IMR-90 (cell line): Measurements from ENCODE around the gene ZNF841. TPM values are rescaled to one million over a fixed set of nuclear protein-coding genes. Genes with fewer than 3 reads are reported as not detected.

Experiments
- ATAC-seq: fragments of 200-7000 bp; cut with Tn5 transposase; 2 replicates; pipeline ENCODE4 v1.9.1; 2020; ENCODE audit warnings: low read depth, mild to moderate bottlenecking, moderate library complexity
- BruUV-seq: library from RNA; stranded (reverse); fragments of 400-500 nt; replicated peaks from 2 replicates; lab custom pipeline; 2021; lab: Mats Ljungman, UMichigan
- CTCF ChIA-PET: fragments of 300-600 bp; formaldehyde crosslinking; extraction: SDS; loops from one replicate; lab custom pipeline; 2021; ENCODE audit warnings: antibody characterized with exemption; lab: Yijun Ruan, JAX
- POLR2A ChIA-PET: fragments of 300-600 bp; sonication (Branson Sonifier 250); formaldehyde crosslinking; loops from one replicate; lab custom pipeline; 2022; ENCODE audit warnings: antibody characterized with exemption; ENCODE audit not compliant: unreplicated experiment; lab: Charles Lee
- DNase-seq: peaks from one replicate; pipeline ENCODE4 v3.0.0; 2013
- H2AFZ ChIP-seq: replicated peaks from 2 replicates; pipeline ENCODE3; 2013; ENCODE audit warnings: low read length, mild to moderate bottlenecking; ENCODE audit not compliant: poor library complexity
- H2AK5ac ChIP-seq: 2 replicates; pipeline ENCODE4 v1.6.1; 2013; ENCODE audit warnings: low read depth, low read length, inconsistent platforms
- H2AK9ac ChIP-seq: replicated peaks from 2 replicates; pipeline ENCODE3; 2013; ENCODE audit warnings: mild to moderate bottlenecking, low read depth, low read length, moderate library complexity; ENCODE audit not compliant: poor library complexity
- H2BK120ac ChIP-seq: 2 replicates; pipeline ENCODE4 v1.6.1; 2013; ENCODE audit warnings: low read depth, low read length, inconsistent platforms
- H2BK15ac ChIP-seq: 3 replicates; pipeline ENCODE4 v1.6.1; 2013; ENCODE audit warnings: low read depth, low read length, inconsistent platforms
- H2BK20ac ChIP-seq: 2 replicates; pipeline ENCODE4 v1.6.1; 2013; ENCODE audit warnings: low read depth, mild to moderate bottlenecking, inconsistent platforms, low read length, moderate library complexity
- H2BK5ac ChIP-seq: 2 replicates; pipeline ENCODE4 v1.6.1; 2013; ENCODE audit warnings: mild to moderate bottlenecking, low read depth, low read length, inconsistent platforms; ENCODE audit not compliant: poor library complexity, severe bottlenecking
- H3K14ac ChIP-seq: replicated peaks from 2 replicates; pipeline ENCODE4 v1.6.1; 2013; ENCODE audit warnings: low read depth, low read length, inconsistent platforms
- H3K18ac ChIP-seq: 2 replicates; pipeline ENCODE4 v1.6.1; 2013; ENCODE audit warnings: low read depth, low read length, control low read depth
- H3K23ac ChIP-seq: 2 replicates; pipeline ENCODE4 v1.6.1; 2013; ENCODE audit warnings: low read depth, low read length, inconsistent platforms
- H3K27ac ChIP-seq: 2 replicates; pipeline ENCODE4 v1.5.1; 2013; ENCODE audit warnings: mild to moderate bottlenecking, control low read depth, low read length; ENCODE audit not compliant: insufficient read depth
- H3K27me3 ChIP-seq: 2 replicates; pipeline ENCODE4 v1.6.1; 2013; ENCODE audit warnings: low read length; ENCODE audit not compliant: control insufficient read depth, insufficient read depth
- H3K36me3 ChIP-seq: 2 replicates; pipeline ENCODE4 v1.6.1; 2013; ENCODE audit warnings: low read length, mixed read lengths; ENCODE audit not compliant: control insufficient read depth, insufficient read depth
- H3K4ac ChIP-seq: 2 replicates; pipeline ENCODE4 v1.6.1; 2013; ENCODE audit warnings: low read depth, low read length, inconsistent platforms
- H3K4me1 ChIP-seq: 2 replicates; pipeline ENCODE4 v1.6.1; 2013; ENCODE audit warnings: low read length, mixed read lengths; ENCODE audit not compliant: control insufficient read depth, insufficient read depth
- H3K4me2 ChIP-seq: 2 replicates; pipeline ENCODE4 v1.6.1; 2013; ENCODE audit warnings: low read depth, mild to moderate bottlenecking, control low read depth, low read length, moderate library complexity
- H3K4me3 ChIP-seq: 2 replicates; pipeline ENCODE4 v1.5.1; 2013; ENCODE audit warnings: low read depth, mild to moderate bottlenecking, control low read depth, low read length, moderate library complexity; ENCODE audit not compliant: insufficient read depth
- H3K56ac ChIP-seq: 2 replicates; pipeline ENCODE4 v1.6.1; 2013; ENCODE audit warnings: low read length, inconsistent platforms; ENCODE audit not compliant: insufficient read depth; ENCODE audit errors: extremely low read depth
- H3K79me1 ChIP-seq, 2 experiments: 2 replicates each; pipeline ENCODE4 v1.6.1; 2013; ENCODE audit warnings: low read length in 2 of 2, inconsistent platforms in 1 of 2, low read depth in 1 of 2
- H3K9ac ChIP-seq: 2 replicates; pipeline ENCODE4 v1.6.1; 2013; ENCODE audit warnings: low read depth, low read length, control low read depth
- H3K9me1 ChIP-seq: 2 replicates; pipeline ENCODE4 v1.6.1; 2013; ENCODE audit warnings: low read length, inconsistent platforms; ENCODE audit not compliant: insufficient read depth
- H3K9me3 ChIP-seq: 2 replicates; pipeline ENCODE4 v1.6.1; 2013; ENCODE audit warnings: low read length; ENCODE audit not compliant: control insufficient read depth, insufficient read depth
- H4K20me1 ChIP-seq: 2 replicates; pipeline ENCODE4 v1.6.1; 2013; ENCODE audit warnings: low read length, inconsistent platforms; ENCODE audit not compliant: insufficient read depth
- H4K5ac ChIP-seq: 2 replicates; pipeline ENCODE4 v1.6.1; 2013; ENCODE audit warnings: mild to moderate bottlenecking, low read depth, low read length, control low read depth
- H4K8ac ChIP-seq, 2 experiments: 2 replicates each; pipeline ENCODE4 v1.6.1; 2013; ENCODE audit warnings: low read depth in 2 of 2, low read length in 2 of 2, control low read depth in 1 of 2, inconsistent platforms in 1 of 2
- H4K91ac ChIP-seq: 2 replicates; pipeline ENCODE4 v1.6.1; 2013; ENCODE audit warnings: low read depth, low read length, inconsistent platforms; ENCODE audit not compliant: insufficient read depth
- BHLHE40 ChIP-seq: fragments of 150-350 bp; IDR thresholded peaks from 2 replicates; pipeline ENCODE4 v1.6.1; 2016; ENCODE audit warnings: mild to moderate bottlenecking, low read depth, low read length
- CHD1 ChIP-seq: IDR thresholded peaks from 2 replicates; pipeline ENCODE4 v1.6.1; 2012; ENCODE audit warnings: low read depth, low read length, improper control_type of control experiment
- FOS ChIP-seq: fragments of 150-350 bp; IDR thresholded peaks from 2 replicates; pipeline ENCODE4 v1.6.1; 2016; ENCODE audit warnings: low read depth, low read length
- MAFK ChIP-seq: IDR thresholded peaks from 2 replicates; pipeline ENCODE4 v1.6.1; 2012; ENCODE audit warnings: low read depth, low read length, improper control_type of control experiment
- MAZ ChIP-seq: IDR thresholded peaks from 2 replicates; pipeline ENCODE4 v1.6.1; 2012; ENCODE audit warnings: low read depth, mild to moderate bottlenecking, low read length, improper control_type of control experiment, moderate library complexity, borderline replicate concordance
- MXI1 ChIP-seq: IDR thresholded peaks from 2 replicates; pipeline ENCODE4 v1.6.1; 2012; ENCODE audit warnings: low read depth, mild to moderate bottlenecking, low read length, moderate library complexity, borderline replicate concordance
- NFE2L2 ChIP-seq: fragments of 150-350 bp; IDR thresholded peaks from 2 replicates; pipeline ENCODE4 v1.6.1; 2016; ENCODE audit warnings: low read depth, mild to moderate bottlenecking, low read length
- RAD21 ChIP-seq: IDR thresholded peaks from 2 replicates; pipeline ENCODE4 v1.6.1; 2012; ENCODE audit warnings: low read length, improper control_type of control experiment
- RFX5 ChIP-seq: IDR thresholded peaks from 2 replicates; pipeline ENCODE4 v1.8.0; 2012; ENCODE audit warnings: low read depth, mild to moderate bottlenecking, low read length, moderate library complexity
- SMC3 ChIP-seq: fragments of 150-350 bp; IDR thresholded peaks from 2 replicates; pipeline ENCODE4 v1.6.1; 2016; ENCODE audit warnings: low read depth, mild to moderate bottlenecking, antibody characterized with exemption, low read length, moderate library complexity
- WGBS, 2 experiments: methylation state at CpG; one replicate each; pipeline versions ENCODE4 v1.1.5 to v1.1.7; 2013; ENCODE audit warnings: missing lambda C conversion rate in 2 of 2; ENCODE audit not compliant: insufficient read length in 1 of 2; ENCODE audit errors: extremely low coverage in 2 of 2; 5-methylcytosine and 5-hydroxymethylcytosine counted together
- dilution Hi-C: fragments of 300-500 bp; cut with HindIII; formaldehyde crosslinking; loops from one replicate; pipeline ENCODE4 v1.14.3; 2018; ENCODE audit warnings: low sequenced_read_pairs; ENCODE audit not compliant: unreplicated experiment
- in situ Hi-C: fragments of 300-500 bp; cut with MboI; formaldehyde crosslinking; loops from 3 replicates; pipeline ENCODE4 v1.14.3; 2019; ENCODE audit warnings: low sequenced_read_pairs, inconsistent platforms, mixed read lengths
- intact Hi-C: fragments of 100-400 bp; cut with micrococcal nuclease; formaldehyde crosslinking; loops from 2 replicates; pipeline ENCODE4 v1.10.0; 2022
- polyA plus RNA-seq, 3 experiments: library from polyadenylated mRNA; depleted of rRNA; stranded (reverse); fragments of >200 nt; gene quantifications; 2 replicates each; pipeline ENCODE4 v1.2.3, GENCODE V29; 2012; ENCODE audit warnings: low replicate concordance in 1 of 3
- total RNA-seq: library from RNA; depleted of rRNA; stranded (reverse); fragments of >200 nt; gene quantifications from 2 replicates; pipeline ENCODE4 v1.2.3, GENCODE V29; 2012
- TF ChIP-seq, protein P1 (sequence below): fragments of 150-350 bp; IDR thresholded peaks from 2 replicates; pipeline ENCODE4 v1.6.1; 2017; ENCODE audit warnings: mild to moderate bottlenecking, antibody characterized with exemption, low read length, low read depth
- TF ChIP-seq, protein P2 (sequence below): fragments of 150-350 bp; IDR thresholded peaks from 2 replicates; pipeline ENCODE4 v1.6.1; 2016; ENCODE audit warnings: low read depth, mild to moderate bottlenecking, low read length, moderate library complexity, borderline replicate concordance
- TF ChIP-seq, protein P3 (sequence below): conservative IDR thresholded peaks from 2 replicates; pipeline ENCODE4 v1.5.1; 2012; ENCODE audit warnings: mild to moderate bottlenecking, low read depth, low read length, improper control_type of control experiment

ZNF841 gene
- total and polyA plus RNA-seq, 2 of the 4 experiments (the other 2 are of a cell fraction) = 8.5 to 28.9 TPM

DNA sequence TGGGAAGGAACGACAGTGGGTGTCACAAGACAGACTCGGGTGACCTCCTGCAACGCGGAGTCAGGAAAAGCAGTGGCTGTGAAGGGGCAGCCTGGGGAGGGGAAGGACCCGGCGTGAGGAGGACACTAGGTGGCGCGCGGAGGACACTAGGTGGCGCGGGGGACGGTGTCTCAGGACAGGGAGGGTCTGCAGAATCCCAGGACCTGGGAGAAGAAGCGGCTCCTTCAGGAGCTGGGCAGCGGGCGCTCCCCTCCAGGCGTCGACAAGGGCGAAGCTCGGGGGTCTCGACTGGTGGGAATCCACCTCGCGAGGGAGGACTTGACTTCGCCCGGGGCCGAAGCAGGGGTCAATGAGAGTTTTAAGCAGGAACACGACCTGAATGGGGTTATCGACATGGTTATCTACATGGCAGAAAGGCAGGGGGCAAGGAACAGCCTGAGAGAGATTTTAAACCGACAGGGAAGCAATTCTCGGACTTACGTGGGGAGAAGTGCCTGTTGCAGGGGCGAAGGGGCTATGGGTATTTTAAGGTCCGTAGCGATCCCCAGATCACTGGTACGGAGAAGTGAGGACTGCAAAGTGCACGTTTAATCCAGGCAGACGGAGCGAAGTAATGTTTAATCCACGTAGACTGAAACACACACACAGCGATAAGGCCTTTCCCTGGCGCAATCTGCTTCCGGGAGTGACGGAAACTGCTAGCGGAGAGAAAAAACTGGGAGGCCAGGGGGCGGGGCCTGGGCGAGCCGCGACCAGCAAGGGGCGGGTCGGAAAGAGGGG is 43.9 kb upstream of the ZNF841 start, which contains the start of gene ZNF616:
Gene ZNF616, minus strand, starts transcription at position 687 of the 780 bp plus-strand sequence. CDS start 9,426 bp downstream, outside the sequence.
- CTCF ChIA-PET = interaction anchor here (1.1 kb wide), 1 partner anchor 98 kb away, joined by 6 read pairs; no protein-coding TSS in a partner anchor
- H3K56ac ChIP-seq = peak within 1 kb of the TSS; percentile 88
- 0% methylated on average over 11 of the region's 49 CpGs; no CpG with 5 or more reads in 1 of the 2 experiments for WGBS, 2 experiments
- no peaks in the 10 kb centered on the region for H3K9me1 ChIP-seq
- POLR2A ChIA-PET = no interaction called here
- peak within 1 kb of the TSS; percentile 79 for H3K4me2 ChIP-seq
- H3K79me1 ChIP-seq = peaks cover 20 to 28% of the 10 kb centered on the region in 2 experiments
- H3K27me3 ChIP-seq = no peaks in the 10 kb centered on the region
- no TSS peak for BruUV-seq
- peak within 1 kb of the TSS; percentile 59 for H3K23ac ChIP-seq
- intact Hi-C loops (loop anchor here (1.0 to 5.0 kb wide), 3 partner anchors 50 to 98 kb away; partner anchors contain the start of gene ZNF432), in situ Hi-C loops (no loop called here), dilution Hi-C loops (no loop called here)
- no peaks in the 10 kb centered on the region for H4K20me1 ChIP-seq
- H2BK20ac ChIP-seq = no peak within 1 kb of the TSS
- H3K9ac ChIP-seq = peak within 1 kb of the TSS; percentile 98
- peak; percentile 91 for DNase-seq
- H2AFZ ChIP-seq = peak within 1 kb of the TSS; percentile 89
- H2AK5ac ChIP-seq = peak within 1 kb of the TSS; percentile 71; the same call in 1 of the 2 replicates
- peak within 1 kb of the TSS; percentile 81 for H2BK5ac ChIP-seq
- H4K8ac ChIP-seq = peak within 1 kb of the TSS; percentile 86 to 99
- H3K36me3 ChIP-seq = peaks cover 5% of the 10 kb centered on the region
- H4K91ac ChIP-seq = peak within 1 kb of the TSS; percentile 89
- H3K18ac ChIP-seq = peak within 1 kb of the TSS; percentile 74
- peak within 1 kb of the TSS; percentile 78 for H3K14ac ChIP-seq
- peaks cover 2% of the 10 kb centered on the region for H3K4me1 ChIP-seq
- peak within 1 kb of the TSS; percentile 91 for H3K27ac ChIP-seq
- peak within 1 kb of the TSS; percentile 53 for H3K4me3 ChIP-seq
- H3K9me3 ChIP-seq = peaks cover 16% of the 10 kb centered on the region
- H2BK15ac ChIP-seq = no peak within 1 kb of the TSS
- 0 out of 2 replicates have a peak within 1 kb of the TSS, but pooled peaks have one; percentile 15 for H2BK120ac ChIP-seq
- ATAC-seq = peak; percentile 82
- H4K5ac ChIP-seq = peak within 1 kb of the TSS; percentile 89
- peak within 1 kb of the TSS; percentile 96 for H3K4ac ChIP-seq
- H2AK9ac ChIP-seq = peak within 1 kb of the TSS; percentile 92
- TF ChIP-seq, protein P1, sequence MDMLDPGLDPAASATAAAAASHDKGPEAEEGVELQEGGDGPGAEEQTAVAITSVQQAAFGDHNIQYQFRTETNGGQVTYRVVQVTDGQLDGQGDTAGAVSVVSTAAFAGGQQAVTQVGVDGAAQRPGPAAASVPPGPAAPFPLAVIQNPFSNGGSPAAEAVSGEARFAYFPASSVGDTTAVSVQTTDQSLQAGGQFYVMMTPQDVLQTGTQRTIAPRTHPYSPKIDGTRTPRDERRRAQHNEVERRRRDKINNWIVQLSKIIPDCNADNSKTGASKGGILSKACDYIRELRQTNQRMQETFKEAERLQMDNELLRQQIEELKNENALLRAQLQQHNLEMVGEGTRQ = no peak
- TF ChIP-seq SMC3 (peak; percentile 52), CHD1 (no peak), BHLHE40 (no peak), NFE2L2 (no peak), RFX5 (no peak), FOS (no peak), MXI1 (no peak; the same call in 1 of the 2 replicates), RAD21 (peak; percentile 61), MAZ (peak; percentile 95), MAFK (0 out of 2 replicates have a peak, but pooled peaks have one; percentile 1)
- TF ChIP-seq, protein P2, sequence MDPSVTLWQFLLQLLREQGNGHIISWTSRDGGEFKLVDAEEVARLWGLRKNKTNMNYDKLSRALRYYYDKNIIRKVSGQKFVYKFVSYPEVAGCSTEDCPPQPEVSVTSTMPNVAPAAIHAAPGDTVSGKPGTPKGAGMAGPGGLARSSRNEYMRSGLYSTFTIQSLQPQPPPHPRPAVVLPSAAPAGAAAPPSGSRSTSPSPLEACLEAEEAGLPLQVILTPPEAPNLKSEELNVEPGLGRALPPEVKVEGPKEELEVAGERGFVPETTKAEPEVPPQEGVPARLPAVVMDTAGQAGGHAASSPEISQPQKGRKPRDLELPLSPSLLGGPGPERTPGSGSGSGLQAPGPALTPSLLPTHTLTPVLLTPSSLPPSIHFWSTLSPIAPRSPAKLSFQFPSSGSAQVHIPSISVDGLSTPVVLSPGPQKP = no peak
- TF ChIP-seq, protein P3, sequence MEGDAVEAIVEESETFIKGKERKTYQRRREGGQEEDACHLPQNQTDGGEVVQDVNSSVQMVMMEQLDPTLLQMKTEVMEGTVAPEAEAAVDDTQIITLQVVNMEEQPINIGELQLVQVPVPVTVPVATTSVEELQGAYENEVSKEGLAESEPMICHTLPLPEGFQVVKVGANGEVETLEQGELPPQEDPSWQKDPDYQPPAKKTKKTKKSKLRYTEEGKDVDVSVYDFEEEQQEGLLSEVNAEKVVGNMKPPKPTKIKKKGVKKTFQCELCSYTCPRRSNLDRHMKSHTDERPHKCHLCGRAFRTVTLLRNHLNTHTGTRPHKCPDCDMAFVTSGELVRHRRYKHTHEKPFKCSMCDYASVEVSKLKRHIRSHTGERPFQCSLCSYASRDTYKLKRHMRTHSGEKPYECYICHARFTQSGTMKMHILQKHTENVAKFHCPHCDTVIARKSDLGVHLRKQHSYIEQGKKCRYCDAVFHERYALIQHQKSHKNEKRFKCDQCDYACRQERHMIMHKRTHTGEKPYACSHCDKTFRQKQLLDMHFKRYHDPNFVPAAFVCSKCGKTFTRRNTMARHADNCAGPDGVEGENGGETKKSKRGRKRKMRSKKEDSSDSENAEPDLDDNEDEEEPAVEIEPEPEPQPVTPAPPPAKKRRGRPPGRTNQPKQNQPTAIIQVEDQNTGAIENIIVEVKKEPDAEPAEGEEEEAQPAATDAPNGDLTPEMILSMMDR = peak; percentile 76
